Endothelial cell of umbilical vein (primary cell): ENCODE measurements around the gene AGBL5. TPM values are rescaled to one million over a fixed set of nuclear protein-coding genes. Genes with fewer than 3 reads are reported as not detected.

Experiments
- BruUV-seq: library from RNA; stranded (reverse); fragments of 400-500 nt; replicated peaks from 2 replicates; lab custom pipeline; 2021; lab: Mats Ljungman, UMichigan
- CTCF ChIA-PET: fragments of 300-600, 350-600 bp; sonication (Branson Sonifier 250); formaldehyde crosslinking; loops from one replicate; lab custom pipeline; 2021; ENCODE audit warnings: antibody characterized with exemption, inconsistent platforms; lab: Charles Lee
- POLR2A ChIA-PET: fragments of 300-600, 350-600 bp; sonication (Branson Sonifier 250); formaldehyde crosslinking; loops from one replicate; lab custom pipeline; 2021; ENCODE audit warnings: antibody characterized with exemption, inconsistent platforms; lab: Charles Lee
- DNase-seq: peaks from one replicate; pipeline ENCODE4 v3.0.0-alpha.2; 2011; ENCODE audit warnings: low read depth, low spot score
- FAIRE-seq: peaks from 2 replicates; lab custom pipeline; 2011; peaks lifted over from hg19 to GRCh38; lab: Jason Lieb, UNC
- H2AFZ ChIP-seq: 2 replicates; pipeline ENCODE4 v1.6.0; 2012; ENCODE audit warnings: low read depth, low read length, control low read depth, inconsistent platforms
- H3K27ac ChIP-seq: 2 replicates; pipeline ENCODE4 v1.5.1; 2011; ENCODE audit warnings: low read depth, mild to moderate bottlenecking, control low read depth, low read length, moderate library complexity; ENCODE audit not compliant: insufficient read depth
- H3K27me3 ChIP-seq, 2 experiments: 2 replicates each; pipeline versions ENCODE4 v1.6.0 to v1.6.1; 2011; ENCODE audit warnings: low read length in 2 of 2, mixed read lengths in 1 of 2; ENCODE audit not compliant: control insufficient read depth in 2 of 2, insufficient read depth in 2 of 2
- H3K36me3 ChIP-seq, 2 experiments: 2 replicates in 1 of 2; 3 replicates in 1 of 2; pipeline ENCODE4 v1.5.1; 2011; ENCODE audit warnings: low read length in 2 of 2, mild to moderate bottlenecking in 1 of 2, moderate library complexity in 1 of 2; ENCODE audit not compliant: control insufficient read depth in 2 of 2, insufficient read depth in 2 of 2; ENCODE audit errors: extremely low read depth in 1 of 2
- H3K4me1 ChIP-seq: 3 replicates; pipeline ENCODE4 v1.5.1; 2011; ENCODE audit warnings: mild to moderate bottlenecking, low read length; ENCODE audit not compliant: control insufficient read depth, insufficient read depth; ENCODE audit errors: extremely low read depth
- H3K4me2 ChIP-seq: 2 replicates; pipeline ENCODE4 v1.6.1; 2011; ENCODE audit warnings: low read length, control low read depth, mixed read lengths; ENCODE audit not compliant: insufficient read depth
- H3K4me3 ChIP-seq, 3 experiments: fragments of 200-600 bp in 1 of 3; sonication (generic), shearing (Covaris generic) in 1 of 3; replicated peaks in 1 of 3; 2 replicates each; pipeline ENCODE4 v1.5.1; 2011 to 2016; ENCODE audit warnings: control low read depth in 3 of 3, low read length in 3 of 3, mild to moderate bottlenecking in 2 of 3, inconsistent platforms in 1 of 3, low read depth in 1 of 3, moderate library complexity in 1 of 3; ENCODE audit not compliant: insufficient read depth in 1 of 3
- H3K79me2 ChIP-seq: 2 replicates; pipeline ENCODE4 v1.6.0; 2012; ENCODE audit warnings: low read length, inconsistent platforms; ENCODE audit not compliant: control insufficient read depth, insufficient read depth
- H3K9ac ChIP-seq: replicated peaks from 2 replicates; pipeline ENCODE3; 2011; ENCODE audit warnings: low read length, control low read depth; ENCODE audit not compliant: insufficient read depth; ENCODE audit errors: extremely low read depth
- H3K9me1 ChIP-seq: replicated peaks from 3 replicates; pipeline ENCODE4 v1.6.0; 2011; ENCODE audit warnings: mild to moderate bottlenecking, low read length; ENCODE audit not compliant: control insufficient read depth, insufficient read depth; ENCODE audit errors: extremely low read depth
- H3K9me3 ChIP-seq: replicated peaks from 2 replicates; pipeline ENCODE4 v1.5.1; 2012; ENCODE audit warnings: low read length, inconsistent platforms; ENCODE audit not compliant: control insufficient read depth, insufficient read depth
- H4K20me1 ChIP-seq: replicated peaks from 2 replicates; pipeline ENCODE3; 2011; ENCODE audit warnings: mild to moderate bottlenecking, low read length; ENCODE audit not compliant: control insufficient read depth, insufficient read depth; ENCODE audit errors: extremely low read depth
- CTCF ChIP-seq, 2 donors: IDR thresholded peaks; 1 replicate in 1 of 2; 2 replicates in 1 of 2; pipeline ENCODE4 v1.5.1; 2011; ENCODE audit warnings: low read length in 2 of 2, mild to moderate bottlenecking in 2 of 2, moderate library complexity in 2 of 2, control low read depth in 1 of 2, inconsistent platforms in 1 of 2, low read depth in 1 of 2; ENCODE audit not compliant: insufficient read depth in 1 of 2; ENCODE audit errors: extremely low read depth in 1 of 2
- EZH2 ChIP-seq: IDR thresholded peaks from 2 replicates; pipeline ENCODE4 v1.6.1; 2012; ENCODE audit warnings: borderline replicate concordance, low read depth, mild to moderate bottlenecking, moderate library complexity, low read length, inconsistent platforms; ENCODE audit not compliant: severe bottlenecking
- FOS ChIP-seq: IDR thresholded peaks from 2 replicates; pipeline ENCODE4 v1.6.1; 2011; ENCODE audit warnings: mild to moderate bottlenecking, low read length, moderate library complexity, borderline replicate concordance; ENCODE audit not compliant: insufficient read depth
- GATA2 ChIP-seq: IDR thresholded peaks from 2 replicates; pipeline ENCODE4 v1.7.0; 2011; ENCODE audit warnings: low read depth, mild to moderate bottlenecking, moderate library complexity, mixed read lengths, low read length; ENCODE audit not compliant: insufficient read length, insufficient read depth
- JUN ChIP-seq: IDR thresholded peaks from 2 replicates; pipeline ENCODE4 v1.6.1; 2011; ENCODE audit warnings: borderline replicate concordance, low read depth; ENCODE audit not compliant: insufficient read length, insufficient read depth
- MAX ChIP-seq: IDR thresholded peaks from 2 replicates; pipeline ENCODE4 v1.6.1; 2011; ENCODE audit not compliant: insufficient read depth, insufficient read length
- MYC ChIP-seq: IDR thresholded peaks from one replicate; pipeline ENCODE4 v1.6.1; 2011; ENCODE audit warnings: mild to moderate bottlenecking, low read depth, low read length
- POLR2A ChIP-seq: IDR thresholded peaks from 2 replicates; pipeline ENCODE4 v1.6.1; 2012; ENCODE audit warnings: low read depth, mild to moderate bottlenecking, control low read depth, low read length
- POLR2AphosphoS5 ChIP-seq: IDR thresholded peaks from 2 replicates; pipeline ENCODE4 v1.6.1; 2012; ENCODE audit warnings: low read depth, mild to moderate bottlenecking, control low read depth, low read length, moderate library complexity; ENCODE audit not compliant: insufficient read depth
- dilution Hi-C: fragments of 300-500 bp; cut with MboI; formaldehyde crosslinking; loops from one replicate; pipeline ENCODE4 v1.15.0; 2019; ENCODE audit warnings: low sequenced_read_pairs; ENCODE audit not compliant: extremely low pct_ligation_motif_present
- intact Hi-C: fragments of 100-400 bp; cut with micrococcal nuclease; formaldehyde crosslinking; loops from one replicate; pipeline ENCODE4 v1.10.0; 2022
- polyA plus RNA-seq, 4 experiments: library from polyadenylated mRNA; depleted of rRNA in 3 of 4; stranded (reverse) in 3 of 4; unstranded in 1 of 4; fragments of >200 nt; gene quantifications; 2 replicates each; pipeline versions ENCODE4 v1.2.1 to v1.2.3, GENCODE V29; 2011 to 2012; ENCODE audit warnings: missing spikeins in 1 of 4
- total RNA-seq: library from RNA; stranded (reverse); gene quantifications from 2 replicates; pipeline ENCODE4 v1.2.3, GENCODE V29; 2021

The AGBL5 gene
- total and polyA plus RNA-seq, 2 donors (not counting 3 experiments of a cell fraction or from before 2014, with no cell fraction given) = 28.2 to 41.9 TPM

- H3K9me3 ChIP-seq = no peaks in the 10 kb centered on the region
- H3K4me3 ChIP-seq = no peak overlapping the region
These were observed 54.5 kb downstream of the AGBL5 start for GRCh38 chr2:27105981-27106380.

More at GRCh38 chr2:27105981-27106380, 54.5 kb downstream of the AGBL5 start:
- Histone ChIP-seq H3K27ac (no peak overlapping the region), H3K9me1 (no peaks in the 10 kb centered on the region), H3K79me2 (no peaks in the 10 kb centered on the region), H2AFZ (no peak overlapping the region), H4K20me1 (no peaks in the 10 kb centered on the region), H3K4me1 (no peaks in the 10 kb centered on the region), H3K4me2 (no peak overlapping the region), H3K9ac (no peak overlapping the region), H3K36me3 (no peaks in the 10 kb centered on the region), H3K27me3 (no peaks in the 10 kb centered on the region)
- BruUV-seq = no TSS peak
- no peak for DNase-seq
- TF ChIP-seq FOS (no peak), MAX (no peak), GATA2 (no peak), POLR2AphosphoS5 (no peak), JUN (no peak), CTCF (IDR thresholded peaks at IDR 0.05; ENCODE audit: extremely low read depth in 1 of 2, insufficient read depth in 1 of 2, low read depth in 1 of 2, low read length in 2 of 2) (no peak), POLR2A (no peak), MYC (no peak), EZH2 (no peak)
- no peak for FAIRE-seq
- intact Hi-C loops (no loop called here), dilution Hi-C loops (no loop called here)
- POLR2A ChIA-PET = no interaction called here
- CTCF ChIA-PET = interaction anchor here (1.2 to 1.7 kb wide), 4 partner anchors 10 to 174 kb away, joined by 3 to 6 read pairs (median 4); no protein-coding TSS in a partner anchor
